ENCODE measurements around the gene TRAK1.

DNA sequence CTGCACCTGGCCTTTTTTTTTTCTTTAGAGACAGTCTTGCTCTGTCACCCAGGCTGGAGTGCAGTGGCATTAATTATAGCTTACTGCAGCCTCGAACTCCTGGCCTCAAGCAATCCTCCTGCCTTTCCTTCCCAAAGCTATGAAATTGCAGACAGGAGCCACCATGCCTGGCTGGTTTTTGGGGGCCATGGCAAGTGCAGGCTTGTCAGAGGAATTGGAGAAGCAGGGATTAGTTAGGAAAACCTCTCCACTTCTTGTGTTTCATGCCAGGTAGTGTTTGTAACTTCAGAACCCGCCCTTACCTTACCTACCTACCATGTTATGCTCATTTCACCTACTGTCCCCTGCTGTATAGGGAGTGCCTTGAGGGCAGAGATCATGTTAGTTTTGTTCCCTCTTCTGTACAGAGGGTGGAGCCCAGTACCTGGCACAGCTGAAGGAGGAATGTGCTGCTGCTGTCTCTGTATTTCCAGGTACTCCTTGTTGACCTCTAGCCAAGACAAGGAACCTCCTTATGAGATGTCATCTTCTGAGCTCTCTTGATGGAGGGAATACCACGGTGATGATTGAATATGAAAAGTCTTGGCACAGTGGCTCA is 43.8 kb downstream of the TRAK1 start:
- TF ChIP-seq POLR2A (IDR thresholded peaks at IDR 0.05) (no peak), POLR2AphosphoS5 (IDR thresholded peaks at IDR 0.05) (no peak), EP300 (IDR thresholded peaks at IDR 0.05) (no peak)
- TF ChIP-seq, protein P1, sequence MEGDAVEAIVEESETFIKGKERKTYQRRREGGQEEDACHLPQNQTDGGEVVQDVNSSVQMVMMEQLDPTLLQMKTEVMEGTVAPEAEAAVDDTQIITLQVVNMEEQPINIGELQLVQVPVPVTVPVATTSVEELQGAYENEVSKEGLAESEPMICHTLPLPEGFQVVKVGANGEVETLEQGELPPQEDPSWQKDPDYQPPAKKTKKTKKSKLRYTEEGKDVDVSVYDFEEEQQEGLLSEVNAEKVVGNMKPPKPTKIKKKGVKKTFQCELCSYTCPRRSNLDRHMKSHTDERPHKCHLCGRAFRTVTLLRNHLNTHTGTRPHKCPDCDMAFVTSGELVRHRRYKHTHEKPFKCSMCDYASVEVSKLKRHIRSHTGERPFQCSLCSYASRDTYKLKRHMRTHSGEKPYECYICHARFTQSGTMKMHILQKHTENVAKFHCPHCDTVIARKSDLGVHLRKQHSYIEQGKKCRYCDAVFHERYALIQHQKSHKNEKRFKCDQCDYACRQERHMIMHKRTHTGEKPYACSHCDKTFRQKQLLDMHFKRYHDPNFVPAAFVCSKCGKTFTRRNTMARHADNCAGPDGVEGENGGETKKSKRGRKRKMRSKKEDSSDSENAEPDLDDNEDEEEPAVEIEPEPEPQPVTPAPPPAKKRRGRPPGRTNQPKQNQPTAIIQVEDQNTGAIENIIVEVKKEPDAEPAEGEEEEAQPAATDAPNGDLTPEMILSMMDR (IDR thresholded peaks at IDR 0.05) = no peak
